HG03457 (cell line): ENCODE results near the gene CIROP.

Experiments
- ATAC-seq: cut with Tn5 transposase; IDR thresholded peaks from one replicate; pipeline ENCODE4 v1.9.1; 2021; ENCODE audit warnings: moderate number of reproducible peaks; ENCODE audit not compliant: unreplicated experiment

The CIROP gene

GRCh38 chr14:23054000-23054811 is 50.6 kb downstream of the CIROP start:
- no peak for ATAC-seq

DNA sequence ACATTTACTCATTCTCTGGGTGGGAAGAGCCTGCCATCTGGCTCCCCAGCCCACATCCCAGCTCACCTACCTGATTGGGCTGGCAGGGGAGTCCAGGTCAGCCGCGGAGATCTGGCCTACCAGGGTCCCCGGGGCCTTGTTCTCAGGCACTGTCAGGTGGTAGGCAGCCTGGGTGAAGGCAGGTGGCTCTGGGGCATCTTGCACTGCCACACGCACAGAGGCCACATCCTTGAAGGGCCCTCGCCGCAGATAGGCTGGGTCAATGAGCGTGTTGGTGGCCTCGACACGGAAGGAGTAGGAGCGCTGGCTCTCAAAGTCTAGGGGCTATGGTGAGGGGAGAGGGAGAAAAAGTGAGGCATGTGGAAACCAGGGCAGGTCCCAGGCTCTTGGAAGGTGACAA is 51.4 kb downstream of the CIROP start:
- no peak for ATAC-seq

- ATAC-seq = no peak
Measured at GRCh38 chr14:23052671-23053070, 52.1 kb downstream of the CIROP start.

- no peak for ATAC-seq
Measured at GRCh38 chr14:23052182-23052623, 52.6 kb downstream of the CIROP start.

DNA sequence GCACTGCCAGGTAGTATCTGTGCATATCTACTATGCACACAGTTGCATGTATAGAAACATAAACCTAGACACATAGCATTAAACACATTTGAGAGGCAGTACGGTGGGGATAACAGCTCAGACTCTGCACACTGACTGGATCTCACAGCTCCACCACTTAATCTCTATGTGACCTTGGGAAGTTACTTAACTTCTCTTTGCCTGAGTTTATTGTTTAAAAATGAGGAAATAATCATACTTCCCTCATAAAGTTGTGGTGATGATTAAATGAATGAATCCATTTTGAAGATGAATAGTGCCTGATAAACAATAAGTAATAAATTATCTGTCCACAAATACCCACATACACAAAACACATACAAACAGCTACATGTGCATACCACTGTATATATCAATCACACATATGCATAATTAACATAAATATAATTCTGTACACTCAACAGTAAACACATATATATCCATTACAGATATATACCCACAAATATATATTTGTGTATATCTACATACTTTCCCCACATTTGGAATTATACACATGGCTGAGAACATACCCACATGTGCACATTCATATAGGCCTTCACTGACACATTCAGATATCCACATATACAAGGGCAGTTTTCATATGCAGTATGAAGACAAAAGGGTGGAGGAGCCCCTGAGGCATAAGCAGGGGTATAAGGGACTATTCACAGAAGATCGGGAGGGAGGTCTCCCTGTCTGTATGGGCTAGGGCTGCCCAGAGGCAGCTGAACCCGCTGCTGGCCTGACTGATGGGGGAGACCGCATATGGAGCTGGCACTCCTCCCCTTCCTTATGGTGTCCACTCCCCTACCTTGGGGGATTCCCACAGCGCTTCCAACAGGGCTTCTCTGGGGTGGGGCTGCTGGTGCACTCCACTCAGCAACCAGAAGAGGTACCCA is 53.4 kb downstream of the CIROP start:
- no peak for ATAC-seq
